GM10248 (cell line): ENCODE measurements around the gene STX7.

Experiments used
- CTCF ChIA-PET: fragments of 300-600 bp; sonication (Branson Sonifier 250); formaldehyde crosslinking; extraction: SDS; loops from one replicate; lab custom pipeline; 2021; ENCODE audit warnings: antibody characterized with exemption; lab: Yijun Ruan, JAX
- POLR2A ChIA-PET: fragments of 350-650 bp; sonication (Branson Sonifier 250); formaldehyde crosslinking; extraction: SDS; loops from one replicate; lab custom pipeline; 2020; ENCODE audit warnings: antibody characterized with exemption; lab: Yijun Ruan, JAX
- DNase-seq: peaks from one replicate; pipeline ENCODE4 v3.0.0; 2012; ENCODE audit errors: extremely low spot score
- CTCF ChIP-seq: IDR thresholded peaks from 2 replicates; pipeline ENCODE4 v1.5.1; 2012; ENCODE audit warnings: mild to moderate bottlenecking, low read depth; ENCODE audit errors: extremely low read depth, missing control alignments, control extremely low read depth

STX7 gene

GRCh38 chr6:132471787-132472186, 41.1 kb downstream of the STX7 start:
- DNase-seq = no peak
- ChIA-PET POLR2A (no interaction called here), CTCF (interaction anchor here (1.1 to 5.6 kb wide), 4 partner anchors 12 to 192 kb away, joined by 3 to 40 read pairs (median 18); no protein-coding TSS in a partner anchor)
- no peak for TF ChIP-seq CTCF

- ChIA-PET CTCF (interaction anchor here (1.4 to 6.3 kb wide), 6 partner anchors 12 to 188 kb away, joined by 3 to 53 read pairs (median 10); no protein-coding TSS in a partner anchor), POLR2A (no interaction called here)
- no peak for TF ChIP-seq CTCF
- DNase-seq = no peak
Measured at GRCh38 chr6:132466952-132467351, 46.0 kb downstream of the STX7 start.

GRCh38 chr6:132465530-132466485, 47.1 kb downstream of the STX7 start:
- ChIA-PET POLR2A (no interaction called here), CTCF (interaction anchor here (0.9 to 6.3 kb wide), 12 partner anchors 9 to 186 kb away, joined by 3 to 53 read pairs (median 4); no protein-coding TSS in a partner anchor)
- DNase-seq = peak; percentile 28
- TF ChIP-seq CTCF = no peak

- ChIA-PET CTCF (interaction anchor here (1.1 to 6.3 kb wide), 7 partner anchors 8 to 185 kb away, joined by 4 to 53 read pairs (median 5); no protein-coding TSS in a partner anchor), POLR2A (no interaction called here)
- no peak for DNase-seq
- no peak for TF ChIP-seq CTCF
Measured at GRCh38 chr6:132464538-132465256, 48.2 kb downstream of the STX7 start.

- TF ChIP-seq CTCF = no peak
- DNase-seq = no peak
- CTCF ChIA-PET = interaction anchor here (1.0 to 1.4 kb wide), 2 partner anchors 22 to 182 kb away, joined by 3 to 7 read pairs; no protein-coding TSS in a partner anchor
- POLR2A ChIA-PET = no interaction called here
Measured at GRCh38 chr6:132461958-132462357, 51.0 kb downstream of the STX7 start.

- CTCF ChIA-PET = no interaction called here
- DNase-seq = no peak
- no peak for TF ChIP-seq CTCF
- POLR2A ChIA-PET = no interaction called here
Measured at GRCh38 chr6:132459605-132459952, 53.3 kb downstream of the STX7 start.
